Measurements from ENCODE around the gene TH.
"Not testable (repeated sequence)": the region's sequence is repeated elsewhere in the genome, so short reads cannot be mapped to it uniquely, and the experiment has no call there.

The TH gene

GRCh38 chr11:2195756-2196088 is 24.1 kb upstream of the TH start:
- no peak for DNase-seq (ENCODE audit: low read depth, low spot score)

GRCh38 chr11:2194877-2195755 is 23.5 kb upstream of the TH start:
- DNase-seq (ENCODE audit: low read depth, low spot score), result no peak

DNA sequence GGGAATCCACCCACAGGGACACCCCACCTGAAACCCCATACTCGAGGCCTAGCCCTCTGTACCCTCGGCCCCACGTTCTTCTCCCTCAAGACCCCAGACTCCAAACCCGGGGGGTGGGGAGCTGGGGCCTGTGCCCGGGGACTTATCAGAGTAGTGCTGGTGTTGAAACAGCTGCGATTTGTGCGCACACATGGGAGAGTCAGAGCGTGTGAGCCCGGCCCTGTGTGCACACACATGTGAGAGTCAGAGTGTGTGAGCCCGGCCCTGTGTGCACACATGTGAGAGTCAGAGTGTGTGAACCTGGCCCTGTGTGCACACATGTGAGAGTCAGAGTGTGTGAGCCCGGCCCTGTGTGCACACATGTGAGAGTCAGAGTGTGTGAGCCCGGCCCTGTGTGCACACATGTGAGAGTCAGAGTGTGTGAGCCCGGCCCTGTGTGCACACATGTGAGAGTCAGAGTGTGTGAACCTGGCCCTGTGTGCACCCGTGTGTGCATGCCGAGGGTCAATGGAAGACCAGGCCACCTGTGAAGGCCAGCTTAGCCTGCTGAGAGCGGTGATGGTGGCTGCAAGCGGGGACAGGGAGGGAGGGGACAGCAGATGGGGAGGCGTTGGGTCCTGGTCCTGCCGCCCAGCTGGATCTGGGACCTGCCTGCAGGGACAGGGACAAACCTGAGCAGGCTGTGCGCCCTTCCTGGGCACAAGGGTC is 22.4 kb upstream of the TH start:
- not testable (repeated sequence) for DNase-seq (ENCODE audit: low read depth, low spot score)

DNA sequence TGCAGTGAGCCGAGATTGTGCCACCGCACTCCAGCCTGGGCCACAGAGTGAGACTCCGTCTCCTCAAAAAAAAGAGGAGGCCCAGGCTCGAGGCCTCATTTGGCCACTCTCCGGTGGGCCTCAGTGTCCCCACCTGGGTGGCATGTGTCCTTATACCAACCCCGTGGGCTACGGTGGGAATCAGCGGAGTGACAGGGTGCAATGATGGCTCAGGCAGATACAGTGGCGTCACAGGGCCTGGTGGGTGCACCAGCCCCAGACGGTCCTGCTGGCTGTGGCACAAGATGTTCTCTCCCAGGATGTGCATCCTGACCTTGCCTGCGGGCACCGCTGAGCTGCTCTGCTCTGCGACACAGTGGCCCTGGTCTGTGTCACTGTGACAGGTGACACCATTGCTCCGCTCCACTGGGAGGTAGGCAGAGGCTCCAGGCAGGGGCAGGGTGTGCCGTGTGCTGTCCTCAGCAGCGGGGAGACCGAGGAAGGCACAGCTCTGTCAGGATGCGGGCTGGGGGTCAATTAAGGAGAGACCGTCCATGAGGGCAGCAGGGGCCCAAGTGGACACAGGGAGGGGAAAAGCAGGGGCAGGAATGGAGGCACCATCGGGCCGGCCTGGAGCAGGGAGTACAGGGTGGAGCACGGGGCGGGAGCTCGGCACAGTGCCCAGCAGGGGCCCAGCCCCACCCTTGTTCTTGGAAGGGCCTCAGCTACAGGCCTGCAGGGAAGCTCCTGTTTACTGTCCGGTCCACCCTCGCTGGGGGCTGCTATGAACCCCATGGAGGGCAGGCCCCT is 21.7 kb upstream of the TH start:
- DNase-seq (ENCODE audit: low read depth, low spot score), result no peak

DNA sequence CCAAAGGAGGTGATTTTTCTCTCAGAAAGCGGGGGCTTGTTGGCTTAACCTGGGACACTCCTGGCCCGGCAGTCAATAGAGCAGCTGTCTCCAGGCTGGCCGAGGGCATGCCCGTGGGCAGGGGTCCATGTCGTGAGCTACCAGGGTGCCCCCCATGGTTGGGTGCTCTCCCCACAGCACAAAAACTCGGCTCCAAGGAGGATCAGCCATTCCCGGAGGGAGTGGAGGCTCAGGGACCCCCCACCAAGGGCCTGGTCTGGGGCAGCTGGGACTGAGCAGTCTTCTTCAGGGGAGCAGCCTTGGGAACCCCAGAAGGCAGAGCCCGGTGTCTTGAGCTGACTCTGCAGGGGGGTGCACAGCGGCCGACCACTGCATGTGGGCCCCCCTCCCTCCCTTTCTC is 20.8 kb upstream of the TH start:
- no peak for DNase-seq (ENCODE audit: low read depth, low spot score)

- no peak for DNase-seq (ENCODE audit: low read depth, low spot score)
These were observed 20.3 kb upstream of the TH start for GRCh38 chr11:2191883-2192282.

DNA sequence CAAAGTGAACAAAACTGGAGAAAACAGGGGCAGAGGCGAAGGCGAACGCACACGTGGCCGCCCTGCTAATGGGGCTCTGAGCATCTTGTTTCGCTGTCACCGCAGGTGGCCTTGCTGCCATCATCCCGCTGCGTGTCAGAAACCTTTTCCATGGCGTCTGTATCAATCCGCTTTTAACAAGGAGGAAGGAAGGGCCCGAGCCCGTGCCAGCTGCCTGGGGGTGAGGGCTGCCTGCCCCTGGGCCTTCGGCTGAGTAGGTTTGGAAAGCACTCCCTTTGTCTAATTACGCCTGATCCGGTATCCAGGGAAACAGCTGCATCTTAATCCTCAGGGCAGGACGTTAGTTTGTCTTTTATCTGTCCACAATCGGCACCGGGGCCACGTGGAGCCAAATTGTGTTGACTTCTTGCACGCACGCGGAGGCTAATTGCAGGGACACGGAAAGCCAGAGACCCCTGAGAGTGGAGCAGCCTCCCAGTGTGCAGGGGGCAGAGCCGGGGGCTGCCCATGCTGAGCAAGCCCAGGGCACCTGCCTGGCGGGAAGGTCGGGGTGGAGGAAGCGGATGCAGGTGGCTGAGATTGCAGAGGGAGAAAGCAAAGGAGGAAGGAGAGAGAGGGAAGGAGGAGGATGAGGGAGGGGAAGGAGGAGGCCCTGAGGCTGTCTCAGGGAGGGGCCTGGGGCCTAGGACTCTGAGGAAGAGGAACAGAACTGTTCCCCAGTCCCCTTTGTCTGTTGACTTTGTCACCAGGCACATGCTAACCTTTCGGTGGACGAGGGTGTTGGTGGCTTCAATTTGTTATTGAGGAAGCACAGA is 19.2 kb upstream of the TH start:
- no peak for DNase-seq (ENCODE audit: low read depth, low spot score)

DNA sequence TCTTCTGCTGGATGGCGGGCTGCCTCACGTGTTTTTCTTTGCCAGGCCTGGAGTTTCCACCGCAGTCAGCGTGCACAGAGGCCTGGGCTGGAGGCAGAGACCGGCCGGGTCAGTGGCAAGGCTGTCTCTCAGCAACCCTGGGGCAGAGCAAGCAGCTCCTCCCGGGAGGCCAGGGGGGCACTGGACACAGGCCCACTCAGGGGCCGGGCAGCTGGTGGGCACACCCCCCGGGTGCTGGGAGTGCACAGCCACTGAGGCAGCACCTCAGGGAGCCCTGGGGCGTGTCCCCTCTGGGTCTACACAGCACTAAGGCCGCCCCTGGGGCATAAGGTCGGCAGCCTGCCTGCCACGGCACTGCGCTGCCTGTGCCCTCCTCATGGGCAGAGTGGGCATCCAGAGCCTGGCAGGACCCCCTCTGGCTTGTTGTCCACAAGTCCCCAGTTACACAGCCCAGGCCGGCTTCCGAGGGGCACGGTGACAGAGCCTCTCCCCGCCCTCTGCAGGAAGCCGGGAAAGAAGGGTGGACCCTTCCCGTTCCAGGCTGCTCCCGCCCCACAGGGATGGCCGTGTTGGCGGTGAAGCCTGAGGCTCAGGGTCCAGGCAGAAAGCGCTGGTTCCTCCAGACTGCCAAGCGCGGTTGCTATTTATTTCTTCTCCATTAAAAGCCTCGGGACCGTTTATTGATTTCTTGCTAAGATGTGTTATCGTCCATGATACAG is 18.5 kb upstream of the TH start:
- no peak for DNase-seq (ENCODE audit: low read depth, low spot score)

- DNase-seq (ENCODE audit: low read depth, low spot score), result no peak
These were observed 17.1 kb upstream of the TH start for GRCh38 chr11:2188745-2189144.

DNA sequence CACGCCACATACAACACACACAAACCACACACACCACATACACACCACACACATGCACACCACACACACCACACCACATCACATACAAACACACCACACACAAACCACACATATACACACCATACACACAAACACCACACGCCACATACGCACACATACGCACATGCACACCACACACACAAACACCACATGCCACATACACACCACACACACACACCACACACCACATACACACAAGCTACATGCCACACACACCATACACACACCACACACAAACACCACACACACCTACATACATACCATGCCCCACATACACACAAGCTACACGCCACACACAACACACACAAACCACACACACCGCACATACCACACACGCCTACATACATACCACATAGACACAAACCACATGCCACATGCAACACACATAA is 15.7 kb upstream of the TH start:
- DNase-seq (ENCODE audit: low read depth, low spot score), result no peak

- DNase-seq (ENCODE audit: low read depth, low spot score), result no peak
These were observed 15.2 kb upstream of the TH start for GRCh38 chr11:2186669-2187279.

- DNase-seq (ENCODE audit: low read depth, low spot score), result no peak
These were observed 13.9 kb upstream of the TH start for GRCh38 chr11:2185324-2186085.

- DNase-seq (ENCODE audit: low read depth, low spot score), result no peak
These were observed 11.3 kb upstream of the TH start for GRCh38 chr11:2182692-2183474.

- DNase-seq (ENCODE audit: low read depth, low spot score), result no peak
These were observed 10.5 kb upstream of the TH start for GRCh38 chr11:2182075-2182474.

DNA sequence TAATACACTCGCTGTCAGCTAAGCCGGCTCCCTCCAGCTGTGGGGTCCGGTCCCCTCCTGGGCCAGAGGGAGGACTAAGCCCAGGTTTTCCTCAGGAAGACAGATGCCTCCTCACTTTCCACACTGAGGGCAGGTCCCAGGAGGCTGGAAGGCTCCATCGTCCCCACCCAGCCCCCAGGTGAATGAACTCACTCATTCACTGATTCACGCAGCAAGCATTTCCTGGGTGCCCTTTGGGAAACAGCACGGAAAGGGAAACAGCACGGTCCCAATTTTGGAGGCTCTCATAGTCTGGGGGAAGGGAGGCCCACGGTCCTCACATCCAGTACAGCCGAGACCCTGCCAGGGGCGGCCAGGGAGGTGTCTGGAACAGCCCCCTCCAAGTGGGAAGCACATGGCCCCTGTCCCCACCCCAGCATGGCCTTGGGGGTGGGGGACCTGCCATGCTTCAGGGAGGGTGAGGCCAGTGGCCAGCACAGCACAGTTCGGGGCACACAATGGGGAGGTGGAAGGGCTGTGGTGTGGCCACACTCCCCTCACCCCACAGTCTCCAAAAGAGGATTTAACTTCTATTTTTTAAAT is 9.3 kb upstream of the TH start:
- DNase-seq (ENCODE audit: low read depth, low spot score), result no peak

- DNase-seq (ENCODE audit: low read depth, low spot score), result no peak
These were observed 8.7 kb upstream of the TH start for GRCh38 chr11:2180347-2180746.

DNA sequence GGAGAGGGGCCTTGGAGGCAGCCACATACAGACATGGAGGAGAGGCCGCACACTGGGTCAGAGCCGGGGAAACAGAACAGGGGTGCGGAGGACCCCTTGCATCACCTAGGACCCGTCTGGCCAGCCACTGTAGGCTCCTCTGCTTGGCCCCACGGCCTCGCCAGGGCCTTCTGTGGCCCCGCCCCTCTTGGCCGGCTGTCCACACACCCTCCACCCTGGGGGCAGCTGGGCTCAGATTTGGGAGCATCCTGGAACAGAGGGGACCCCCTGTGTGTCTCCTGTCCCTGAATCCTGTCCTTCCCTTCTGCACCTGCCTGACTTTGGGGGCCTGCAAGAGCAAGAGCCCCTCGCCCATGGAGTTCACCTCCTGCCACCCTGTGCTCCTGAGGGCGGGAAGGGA is 7.9 kb upstream of the TH start:
- no peak for DNase-seq (ENCODE audit: low read depth, low spot score)

GRCh38 chr11:2178906-2179494 is 7.4 kb upstream of the TH start:
- DNase-seq (ENCODE audit: low read depth, low spot score), result no peak

Measured in iPS DF 19.7 (cell line).